ENCODE measurements around the gene JPH4. TPM values are rescaled to one million over a fixed set of nuclear protein-coding genes. Genes with fewer than 3 reads are reported as not detected.
"Not testable (repeated sequence)": the region's sequence is repeated elsewhere in the genome, so short reads cannot be mapped to it uniquely, and the experiment has no call there.

The JPH4 gene
- total RNA-seq, 1 donor, result not detected

GRCh38 chr14:23542261-23542660, 36.3 kb downstream of the JPH4 start:
- H3K4me1 ChIP-seq (ENCODE audit: insufficient read depth, low read length), result peaks cover 11% of the 10 kb centered on the region
- no peaks in the 10 kb centered on the region for H3K9me3 ChIP-seq (ENCODE audit: low read depth, low read length)
- H3K27me3 ChIP-seq (ENCODE audit: insufficient read depth, low read length), result no peaks in the 10 kb centered on the region
- no peak overlapping the region for H3K4me3 ChIP-seq (ENCODE audit: low read length)

- Histone ChIP-seq H3K4me1 (ENCODE audit: insufficient read depth, low read length) (peaks cover 9% of the 10 kb centered on the region), H3K9me3 (ENCODE audit: low read depth, low read length) (no peaks in the 10 kb centered on the region), H3K27me3 (ENCODE audit: insufficient read depth, low read length) (no peaks in the 10 kb centered on the region), H3K4me3 (ENCODE audit: low read length) (no peak overlapping the region)
Measured at GRCh38 chr14:23540141-23540469, 38.5 kb downstream of the JPH4 start.

DNA sequence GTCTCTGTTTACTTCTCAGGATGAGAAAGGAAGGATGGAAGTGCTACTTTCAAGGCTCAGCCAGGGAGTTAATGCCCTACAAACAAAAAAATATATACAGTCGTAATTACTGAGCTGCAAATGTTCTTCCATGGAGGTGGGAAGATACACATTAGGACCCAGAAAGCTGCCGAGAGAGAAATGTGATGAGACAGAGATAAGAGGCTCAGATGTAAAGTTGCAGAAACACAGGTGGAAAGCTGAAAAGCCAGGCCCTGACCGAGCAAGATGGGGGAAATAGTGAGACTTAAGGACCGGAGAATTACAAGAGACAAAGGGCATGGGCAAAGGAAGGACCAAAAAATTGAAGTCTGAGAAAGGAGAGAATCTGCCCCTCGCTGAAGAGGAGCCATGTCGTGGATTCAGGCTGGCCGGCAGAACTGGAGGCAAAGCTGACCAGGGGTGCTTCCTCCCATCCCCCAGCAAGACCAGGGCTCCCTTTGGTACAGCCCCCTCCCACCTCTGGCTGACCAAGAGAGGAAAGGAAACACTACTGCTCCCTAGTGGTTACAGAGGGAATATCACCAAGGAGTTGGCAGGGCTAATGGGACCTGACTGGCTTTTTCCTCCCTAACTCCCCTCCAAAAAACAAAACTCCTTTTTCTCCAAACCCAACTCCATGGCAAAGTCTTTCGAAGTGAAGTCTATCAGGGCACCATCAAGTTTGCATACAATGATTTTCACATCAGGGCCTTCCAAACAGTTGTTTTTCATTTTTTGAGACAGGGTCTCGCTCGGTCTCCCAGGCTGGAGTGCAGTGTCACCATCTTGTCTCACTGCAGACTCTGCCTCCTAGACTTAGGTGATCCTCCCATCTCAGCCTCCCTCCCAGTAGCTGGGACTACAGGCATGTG, 39.1 kb downstream of the JPH4 start:
- Histone ChIP-seq H3K27me3 (ENCODE audit: insufficient read depth, low read length) (no peaks in the 10 kb centered on the region), H3K9me3 (ENCODE audit: low read depth, low read length) (no peaks in the 10 kb centered on the region), H3K4me1 (ENCODE audit: insufficient read depth, low read length) (peaks cover 3% of the 10 kb centered on the region), H3K4me3 (ENCODE audit: low read length) (no peak overlapping the region)

GRCh38 chr14:23538785-23539184, 39.8 kb downstream of the JPH4 start:
- Histone ChIP-seq H3K4me1 (ENCODE audit: insufficient read depth, low read length) (no peaks in the 10 kb centered on the region), H3K4me3 (ENCODE audit: low read length) (no peak overlapping the region), H3K27me3 (ENCODE audit: insufficient read depth, low read length) (no peaks in the 10 kb centered on the region), H3K9me3 (ENCODE audit: low read depth, low read length) (no peaks in the 10 kb centered on the region)

DNA sequence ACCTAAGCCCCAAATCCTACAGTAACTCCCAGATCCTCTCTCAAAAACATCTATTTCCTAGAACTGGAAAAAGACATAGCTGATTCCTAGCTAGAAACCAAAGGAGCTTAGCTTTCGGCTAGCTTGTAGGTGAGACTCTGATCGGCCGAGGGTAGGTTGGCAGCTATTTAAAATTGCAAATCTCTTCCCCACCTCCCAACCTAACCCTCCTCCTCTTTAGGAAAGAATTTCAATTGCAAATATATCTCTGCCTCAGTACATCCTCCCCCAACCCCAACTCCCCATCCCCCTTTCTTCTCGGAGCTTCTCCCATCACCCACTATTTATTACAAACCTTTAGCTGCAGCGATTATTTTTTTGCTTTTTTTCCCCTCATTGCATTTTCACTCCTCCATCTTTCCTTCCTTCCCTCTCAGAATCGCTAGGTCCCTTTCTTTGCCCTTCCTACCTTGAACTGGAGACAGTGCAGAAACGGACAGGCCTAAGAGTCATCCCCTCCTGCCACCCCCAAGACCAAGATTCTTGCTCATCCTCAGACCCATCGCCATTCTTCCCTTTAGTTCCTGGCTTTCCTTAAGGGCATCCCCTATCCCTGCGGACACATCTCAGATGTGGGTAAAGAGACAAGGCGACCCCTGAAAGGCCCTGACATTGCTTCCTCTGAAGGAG, 40.4 kb downstream of the JPH4 start:
- Histone ChIP-seq H3K27me3 (ENCODE audit: insufficient read depth, low read length) (no peaks in the 10 kb centered on the region), H3K4me3 (ENCODE audit: low read length) (no peak overlapping the region), H3K9me3 (ENCODE audit: low read depth, low read length) (no peaks in the 10 kb centered on the region), H3K4me1 (ENCODE audit: insufficient read depth, low read length) (no peaks in the 10 kb centered on the region)

- H3K9me3 ChIP-seq (ENCODE audit: low read depth, low read length), result no peaks in the 10 kb centered on the region
- no peak overlapping the region for H3K4me3 ChIP-seq (ENCODE audit: low read length)
- no peaks in the 10 kb centered on the region for H3K27me3 ChIP-seq (ENCODE audit: insufficient read depth, low read length)
- H3K4me1 ChIP-seq (ENCODE audit: insufficient read depth, low read length), result no peaks in the 10 kb centered on the region
Measured at GRCh38 chr14:23537351-23538049, 41.1 kb downstream of the JPH4 start.

DNA sequence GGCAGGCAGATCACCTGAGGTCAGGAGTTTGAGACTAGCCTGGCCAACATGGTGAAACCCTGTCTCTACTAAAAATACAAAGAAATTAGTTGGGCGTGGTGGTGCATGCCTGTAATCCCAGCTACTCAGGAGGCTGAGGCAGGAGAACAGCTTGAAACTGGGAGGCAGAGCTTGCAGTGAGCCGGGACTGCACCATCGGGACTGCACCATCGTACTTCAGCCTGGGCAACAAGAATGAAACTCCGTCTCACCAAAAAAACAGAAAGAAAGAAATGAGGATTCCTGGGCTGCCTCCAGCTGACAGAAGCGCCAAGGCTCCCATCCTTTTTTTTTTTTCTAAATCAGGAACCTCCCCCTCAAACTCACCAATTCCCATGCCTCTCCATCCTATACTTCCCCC, 41.7 kb downstream of the JPH4 start:
- not testable (repeated sequence) for H3K27me3 ChIP-seq (ENCODE audit: insufficient read depth, low read length); H3K9me3 ChIP-seq (ENCODE audit: low read depth, low read length); H3K4me3 ChIP-seq (ENCODE audit: low read length); H3K4me1 ChIP-seq (ENCODE audit: insufficient read depth, low read length)

DNA sequence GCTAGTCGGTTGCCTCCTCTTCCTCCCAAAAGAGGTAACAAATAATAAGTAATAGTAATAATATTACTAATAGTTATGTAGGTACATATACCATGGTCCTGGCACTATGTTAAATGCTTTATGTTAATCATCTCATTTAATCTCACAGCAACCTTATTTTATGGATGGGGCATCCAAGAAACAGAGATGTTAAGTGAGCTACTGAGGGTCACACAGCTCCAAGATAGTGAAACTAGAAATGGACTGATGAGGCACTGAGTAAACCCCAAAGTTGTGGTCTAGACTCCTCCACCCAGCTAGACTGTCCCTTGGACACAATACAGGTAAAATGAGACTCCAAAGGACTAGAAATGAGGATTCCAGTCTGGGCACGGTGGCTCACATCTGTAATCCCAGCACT, 42.1 kb downstream of the JPH4 start:
- Histone ChIP-seq H3K4me3 (ENCODE audit: low read length) (no peak overlapping the region), H3K4me1 (ENCODE audit: insufficient read depth, low read length) (no peaks in the 10 kb centered on the region), H3K27me3 (ENCODE audit: insufficient read depth, low read length) (no peaks in the 10 kb centered on the region), H3K9me3 (ENCODE audit: low read depth, low read length) (no peaks in the 10 kb centered on the region)

GRCh38 chr14:23535943-23536342, 42.6 kb downstream of the JPH4 start:
- Histone ChIP-seq H3K4me3 (ENCODE audit: low read length) (no peak overlapping the region), H3K27me3 (ENCODE audit: insufficient read depth, low read length) (no peaks in the 10 kb centered on the region), H3K9me3 (ENCODE audit: low read depth, low read length) (no peaks in the 10 kb centered on the region), H3K4me1 (ENCODE audit: insufficient read depth, low read length) (no peaks in the 10 kb centered on the region)

DNA sequence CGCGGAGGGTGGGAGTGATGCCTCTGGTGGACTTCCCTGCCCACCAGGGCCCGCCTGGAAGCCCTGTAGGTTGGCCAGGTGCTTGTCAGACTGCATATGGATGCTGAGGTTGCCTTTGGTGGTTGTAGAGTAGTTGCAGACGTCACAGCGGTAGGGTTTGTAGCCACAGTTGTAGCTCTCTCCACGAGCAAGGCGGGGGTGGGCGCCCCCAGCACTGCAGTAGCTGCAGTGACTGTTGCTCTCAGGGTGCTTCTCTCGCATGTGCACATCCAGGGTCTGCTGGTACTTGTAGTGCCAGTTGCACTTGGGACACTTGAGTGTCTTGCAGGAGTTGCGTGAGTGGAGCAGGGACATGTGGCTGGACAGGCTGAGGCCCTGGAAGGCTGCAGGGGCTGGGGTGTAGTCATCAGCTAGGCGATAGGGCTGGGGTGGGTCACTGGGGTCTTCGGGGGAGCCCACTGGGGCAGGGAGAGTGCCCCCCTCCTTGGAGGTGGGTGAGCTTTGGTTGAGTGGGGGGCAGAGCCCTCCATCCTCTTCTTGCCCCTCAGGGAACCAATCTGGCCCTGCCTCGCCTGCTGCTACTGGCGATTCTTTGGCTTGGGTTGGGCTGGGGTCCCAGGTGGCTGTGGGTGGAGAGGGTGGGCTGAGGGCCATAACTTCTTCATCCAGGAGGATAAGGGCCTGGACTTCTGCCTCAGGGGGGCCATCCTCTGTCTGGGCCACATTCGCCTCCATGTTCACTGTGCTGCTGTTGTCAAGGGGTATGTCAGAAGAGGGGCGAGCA, 44.7 kb downstream of the JPH4 start:
- Histone ChIP-seq H3K27me3 (ENCODE audit: insufficient read depth, low read length) (no peaks in the 10 kb centered on the region), H3K9me3 (ENCODE audit: low read depth, low read length) (no peaks in the 10 kb centered on the region), H3K4me3 (ENCODE audit: low read length) (no peak overlapping the region), H3K4me1 (ENCODE audit: insufficient read depth, low read length) (no peaks in the 10 kb centered on the region)

DNA sequence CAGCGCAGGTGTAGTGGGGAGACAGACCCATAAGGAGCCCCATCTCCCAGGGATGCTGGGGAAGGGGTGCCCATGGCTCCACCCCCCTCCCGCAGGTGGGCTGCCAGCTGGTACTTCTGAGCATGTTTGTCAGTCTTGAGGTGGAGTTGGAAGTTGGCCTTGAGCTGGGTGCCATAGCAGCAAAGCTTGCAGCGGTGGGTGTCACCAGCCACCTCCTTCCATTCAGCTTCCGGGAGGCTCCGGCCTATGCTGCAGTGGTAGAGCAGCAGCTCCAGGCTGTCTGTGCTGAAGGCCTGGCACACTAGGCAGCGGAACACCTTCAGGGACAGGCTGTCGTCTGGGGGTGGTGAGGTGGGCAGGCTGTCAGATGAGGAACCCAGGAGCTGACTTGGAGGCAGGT, 45.9 kb downstream of the JPH4 start:
- Histone ChIP-seq H3K4me1 (ENCODE audit: insufficient read depth, low read length) (no peaks in the 10 kb centered on the region), H3K9me3 (ENCODE audit: low read depth, low read length) (no peaks in the 10 kb centered on the region), H3K27me3 (ENCODE audit: insufficient read depth, low read length) (no peaks in the 10 kb centered on the region), H3K4me3 (ENCODE audit: low read length) (no peak overlapping the region)

- Histone ChIP-seq H3K27me3 (ENCODE audit: insufficient read depth, low read length) (no peaks in the 10 kb centered on the region), H3K9me3 (ENCODE audit: low read depth, low read length) (no peaks in the 10 kb centered on the region), H3K4me3 (ENCODE audit: low read length) (no peak overlapping the region), H3K4me1 (ENCODE audit: insufficient read depth, low read length) (no peaks in the 10 kb centered on the region)
Measured at GRCh38 chr14:23531391-23531790, 47.2 kb downstream of the JPH4 start.

DNA sequence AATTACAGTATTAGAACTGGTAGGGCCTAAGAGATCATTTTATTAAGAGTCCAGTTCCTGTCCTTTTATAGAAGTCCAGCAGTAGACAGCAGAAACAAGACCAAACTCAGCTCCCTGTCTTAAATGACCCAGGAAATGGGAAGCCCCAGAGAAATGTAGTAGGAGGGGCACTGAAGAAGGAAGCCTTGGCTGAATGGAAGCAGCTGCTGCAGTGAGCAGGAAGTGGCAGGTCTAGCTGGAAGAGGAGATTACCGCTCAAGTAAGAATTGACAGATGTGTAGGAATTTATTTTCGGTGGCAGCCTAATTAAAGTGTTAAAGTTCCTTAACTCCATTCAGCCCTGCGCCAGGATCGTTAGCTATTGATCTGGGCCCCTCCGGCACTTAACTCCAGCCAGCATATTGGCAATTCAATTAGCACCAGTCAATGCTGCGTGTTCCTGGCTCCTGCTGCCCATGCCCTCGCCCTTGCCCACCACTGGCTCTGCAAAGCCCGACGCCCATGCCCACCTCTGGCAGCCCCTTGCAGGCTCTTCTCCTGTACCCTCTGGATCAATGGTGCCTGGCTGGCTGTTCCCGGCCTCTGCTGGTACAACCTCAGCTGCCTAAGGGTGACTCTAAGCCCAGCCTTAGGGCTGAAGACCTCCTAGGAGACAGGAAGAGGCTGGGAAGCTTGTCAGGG, 48.1 kb downstream of the JPH4 start:
- no peak overlapping the region for H3K4me3 ChIP-seq (ENCODE audit: low read length)
- no peaks in the 10 kb centered on the region for H3K9me3 ChIP-seq (ENCODE audit: low read depth, low read length)
- no peaks in the 10 kb centered on the region for H3K27me3 ChIP-seq (ENCODE audit: insufficient read depth, low read length)
- H3K4me1 ChIP-seq (ENCODE audit: insufficient read depth, low read length), result no peaks in the 10 kb centered on the region

DNA sequence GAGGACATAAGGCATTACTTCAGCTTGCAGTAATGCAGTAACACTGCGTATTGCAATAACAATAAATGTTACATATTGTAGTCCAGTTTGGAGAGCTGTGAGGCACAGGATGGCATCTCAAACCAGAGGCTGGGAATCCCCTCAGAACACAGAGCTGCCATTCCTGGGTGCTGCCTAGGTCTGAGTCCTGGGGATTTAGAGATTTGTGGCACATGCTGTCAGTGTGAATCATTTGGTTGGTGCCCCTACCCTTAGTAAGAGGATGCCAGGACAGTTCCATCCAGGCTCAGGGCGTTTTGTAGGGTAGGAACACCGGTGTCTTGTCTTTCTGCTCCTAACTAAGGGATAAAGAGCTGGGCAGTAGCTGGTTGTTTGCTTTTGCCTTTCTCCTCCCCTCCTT, 49.6 kb downstream of the JPH4 start:
- Histone ChIP-seq H3K9me3 (ENCODE audit: low read depth, low read length) (no peaks in the 10 kb centered on the region), H3K4me1 (ENCODE audit: insufficient read depth, low read length) (no peaks in the 10 kb centered on the region), H3K27me3 (ENCODE audit: insufficient read depth, low read length) (no peaks in the 10 kb centered on the region), H3K4me3 (ENCODE audit: low read length) (no peak overlapping the region)
